IPS-18a (cell line): ENCODE results near the gene ATXN10.

Experiments used
- H3K27ac ChIP-seq: one replicate; pipeline ENCODE4 v1.5.1; 2013; ENCODE audit warnings: low read length
- H3K27me3 ChIP-seq: one replicate; pipeline ENCODE4 v1.6.1; 2013; ENCODE audit warnings: mild to moderate bottlenecking, low read length; ENCODE audit not compliant: control insufficient read depth, insufficient read depth
- H3K36me3 ChIP-seq: one replicate; pipeline ENCODE4 v1.6.1; 2013; ENCODE audit warnings: low read depth, low read length; ENCODE audit not compliant: control insufficient read depth
- H3K4me1 ChIP-seq: one replicate; pipeline ENCODE4 v1.6.1; 2013; ENCODE audit warnings: low read depth, low read length; ENCODE audit not compliant: control insufficient read depth
- H3K4me3 ChIP-seq: one replicate; pipeline ENCODE4 v1.5.1; 2013; ENCODE audit warnings: low read length
- H3K9ac ChIP-seq: one replicate; pipeline ENCODE4 v1.6.1; 2013; ENCODE audit warnings: mild to moderate bottlenecking, low read length, moderate library complexity
- H3K9me3 ChIP-seq: one replicate; pipeline ENCODE4 v1.6.1; 2013; ENCODE audit warnings: low read depth, low read length; ENCODE audit not compliant: control insufficient read depth

The ATXN10 gene

DNA sequence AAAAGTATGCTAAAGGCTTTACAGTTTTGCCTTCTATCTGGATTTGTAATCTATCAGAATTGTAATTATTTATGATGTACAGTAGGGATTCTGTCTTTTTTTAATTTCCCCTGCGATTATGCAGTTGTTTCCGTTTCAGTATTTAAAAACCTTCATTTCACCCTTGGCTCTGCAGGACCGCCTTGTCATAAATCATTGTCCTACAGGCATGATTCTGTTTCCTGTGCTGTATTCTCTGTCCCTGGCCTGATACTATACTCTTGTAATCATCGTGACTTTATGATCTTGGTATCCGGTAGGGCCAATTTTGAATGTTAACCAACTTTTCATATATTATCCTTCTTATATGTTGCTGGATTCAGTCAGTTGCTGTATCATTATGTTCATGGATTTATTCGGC is 151.7 kb downstream of the ATXN10 start:
- H3K27ac ChIP-seq = no peak overlapping the region
- H3K4me1 ChIP-seq = peaks cover 3% of the 10 kb centered on the region
- H3K9ac ChIP-seq = no peak overlapping the region
- no peaks in the 10 kb centered on the region for H3K9me3 ChIP-seq
- H3K36me3 ChIP-seq = no peaks in the 10 kb centered on the region
- H3K4me3 ChIP-seq = no peak overlapping the region
- H3K27me3 ChIP-seq = no peaks in the 10 kb centered on the region

- H3K36me3 ChIP-seq = no peaks in the 10 kb centered on the region
- no peaks in the 10 kb centered on the region for H3K27me3 ChIP-seq
Measured at GRCh38 chr22:45826520-45826919, 154.9 kb downstream of the ATXN10 start.

DNA sequence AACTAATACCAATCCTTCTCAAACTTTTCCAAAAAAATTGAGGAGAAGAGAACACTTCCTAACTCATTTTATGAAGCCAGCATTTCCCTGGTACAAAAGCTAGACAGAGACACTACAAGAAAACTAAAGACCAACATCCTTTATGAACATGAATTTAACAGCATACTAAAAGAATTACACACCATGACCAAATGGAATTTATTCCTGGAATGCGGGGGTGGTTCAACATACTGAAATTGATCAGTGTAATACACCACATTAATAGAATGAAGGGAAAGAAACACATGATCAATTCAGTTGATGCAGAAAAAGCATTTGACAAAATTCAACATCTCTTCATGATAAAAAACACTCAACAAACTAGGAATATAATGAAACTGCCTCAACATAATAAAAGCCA is 157.2 kb downstream of the ATXN10 start:
- no peaks in the 10 kb centered on the region for H3K27me3 ChIP-seq
- H3K9me3 ChIP-seq = no peaks in the 10 kb centered on the region
- no peak overlapping the region for H3K9ac ChIP-seq
- no peak overlapping the region for H3K27ac ChIP-seq
- no peak overlapping the region for H3K4me3 ChIP-seq
- H3K36me3 ChIP-seq = no peaks in the 10 kb centered on the region
- H3K4me1 ChIP-seq = no peaks in the 10 kb centered on the region

More at GRCh38 chr22:45826520-45826919, 154.9 kb downstream of the ATXN10 start:
- Histone ChIP-seq H3K9ac (no peak overlapping the region), H3K4me3 (no peak overlapping the region), H3K4me1 (no peaks in the 10 kb centered on the region), H3K27ac (no peak overlapping the region), H3K9me3 (no peaks in the 10 kb centered on the region)

DNA sequence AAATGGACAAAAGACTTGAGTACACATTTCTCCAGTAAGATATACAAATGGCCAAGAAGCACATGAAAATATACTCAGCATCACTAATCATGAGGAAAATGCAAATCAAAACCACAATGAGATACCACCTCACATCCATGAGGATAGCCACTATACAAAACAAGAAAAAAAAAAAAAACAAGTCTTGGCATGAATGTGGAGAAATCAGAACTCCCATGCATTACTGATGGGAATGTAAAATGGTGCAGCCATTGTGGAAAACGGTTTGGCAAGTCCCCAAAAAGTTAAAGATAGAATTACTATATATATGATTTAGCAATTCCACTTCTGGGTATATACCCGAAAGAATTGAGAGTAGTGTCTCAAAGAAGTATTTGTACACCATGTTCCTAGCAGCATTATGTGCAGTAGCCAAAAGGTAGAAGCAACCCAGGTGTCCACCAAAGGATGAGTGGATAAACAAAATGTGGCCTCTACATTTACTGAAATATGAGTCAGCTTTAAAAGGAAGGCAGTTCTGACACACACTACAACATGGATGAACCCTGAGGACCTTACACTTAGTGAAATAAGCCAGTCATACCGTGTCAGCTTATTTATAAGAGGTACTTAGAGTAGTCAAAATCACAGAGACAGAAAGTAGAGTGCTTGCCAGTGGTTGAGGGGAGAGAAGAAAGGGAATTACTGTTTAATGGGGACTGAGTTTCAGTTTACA is 159.1 kb downstream of the ATXN10 start:
- Histone ChIP-seq H3K27ac (no peak overlapping the region), H3K4me3 (no peak overlapping the region), H3K9me3 (no peaks in the 10 kb centered on the region), H3K27me3 (no peaks in the 10 kb centered on the region), H3K36me3 (no peaks in the 10 kb centered on the region), H3K9ac (no peak overlapping the region), H3K4me1 (no peaks in the 10 kb centered on the region)

- Histone ChIP-seq H3K27ac (no peak overlapping the region), H3K36me3 (no peaks in the 10 kb centered on the region), H3K4me3 (no peak overlapping the region), H3K9me3 (no peaks in the 10 kb centered on the region), H3K9ac (no peak overlapping the region), H3K4me1 (no peaks in the 10 kb centered on the region), H3K27me3 (no peaks in the 10 kb centered on the region)
Measured at GRCh38 chr22:45831394-45831793, 159.8 kb downstream of the ATXN10 start.

GRCh38 chr22:45832180-45832579 is 160.5 kb downstream of the ATXN10 start:
- no peak overlapping the region for H3K4me3 ChIP-seq
- no peak overlapping the region for H3K27ac ChIP-seq
- no peaks in the 10 kb centered on the region for H3K4me1 ChIP-seq
- H3K36me3 ChIP-seq = no peaks in the 10 kb centered on the region
- no peak overlapping the region for H3K9ac ChIP-seq
- no peaks in the 10 kb centered on the region for H3K27me3 ChIP-seq
- H3K9me3 ChIP-seq = no peaks in the 10 kb centered on the region

DNA sequence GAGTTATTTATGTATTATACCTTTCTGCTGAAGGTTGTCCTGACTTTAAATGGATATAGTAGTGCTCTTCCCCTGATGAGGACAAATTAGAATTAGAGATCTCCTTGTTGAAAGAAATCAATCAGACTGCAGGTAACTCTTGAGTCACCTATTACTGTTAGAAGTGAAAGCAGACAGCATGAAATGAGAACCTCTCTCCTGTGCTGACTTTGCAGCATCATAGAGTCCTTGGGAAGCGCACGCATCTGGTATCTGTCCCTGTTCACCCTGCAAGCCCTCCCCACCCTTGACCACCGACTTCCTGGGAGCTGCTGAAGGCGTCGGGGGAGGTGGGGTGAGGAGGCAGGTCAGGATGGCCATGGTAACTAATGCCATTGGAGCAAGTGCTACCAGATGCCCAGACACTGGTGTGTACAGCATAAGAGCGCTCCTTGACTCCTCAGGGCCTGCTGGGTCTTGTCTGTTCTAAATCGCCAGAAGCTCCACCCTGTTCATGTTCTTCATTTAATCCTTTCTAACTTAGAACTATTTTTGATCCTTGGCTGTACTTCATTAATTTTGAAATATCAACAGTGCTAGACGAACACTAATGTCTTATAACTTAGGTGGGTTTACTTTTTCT is 161.4 kb downstream of the ATXN10 start:
- no peaks in the 10 kb centered on the region for H3K9me3 ChIP-seq
- H3K4me3 ChIP-seq = no peak overlapping the region
- no peaks in the 10 kb centered on the region for H3K36me3 ChIP-seq
- H3K27me3 ChIP-seq = no peaks in the 10 kb centered on the region
- H3K27ac ChIP-seq = no peak overlapping the region
- no peaks in the 10 kb centered on the region for H3K4me1 ChIP-seq
- no peak overlapping the region for H3K9ac ChIP-seq

DNA sequence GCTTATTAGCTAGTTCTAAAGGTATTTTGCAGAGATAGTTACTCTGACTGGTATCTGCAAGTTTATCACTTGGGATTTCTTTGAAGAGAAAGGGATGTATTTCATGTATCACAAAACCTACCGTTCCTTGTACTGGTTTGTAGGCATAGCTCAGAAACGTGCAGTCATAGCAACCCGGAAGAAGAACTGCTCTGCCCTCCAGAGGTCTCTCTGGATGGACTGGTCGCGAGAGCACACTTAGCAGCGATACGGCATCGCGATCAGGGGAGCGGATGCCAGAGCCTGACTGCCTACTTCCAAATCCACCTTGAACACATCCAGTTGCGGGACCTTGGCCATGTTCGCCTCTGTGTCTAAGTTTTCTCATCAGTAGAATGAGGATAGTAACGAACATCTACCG is 162.0 kb downstream of the ATXN10 start:
- H3K4me1 ChIP-seq = no peaks in the 10 kb centered on the region
- no peak overlapping the region for H3K27ac ChIP-seq
- no peak overlapping the region for H3K4me3 ChIP-seq
- no peaks in the 10 kb centered on the region for H3K36me3 ChIP-seq
- H3K9me3 ChIP-seq = no peaks in the 10 kb centered on the region
- no peak overlapping the region for H3K9ac ChIP-seq
- H3K27me3 ChIP-seq = no peaks in the 10 kb centered on the region

DNA sequence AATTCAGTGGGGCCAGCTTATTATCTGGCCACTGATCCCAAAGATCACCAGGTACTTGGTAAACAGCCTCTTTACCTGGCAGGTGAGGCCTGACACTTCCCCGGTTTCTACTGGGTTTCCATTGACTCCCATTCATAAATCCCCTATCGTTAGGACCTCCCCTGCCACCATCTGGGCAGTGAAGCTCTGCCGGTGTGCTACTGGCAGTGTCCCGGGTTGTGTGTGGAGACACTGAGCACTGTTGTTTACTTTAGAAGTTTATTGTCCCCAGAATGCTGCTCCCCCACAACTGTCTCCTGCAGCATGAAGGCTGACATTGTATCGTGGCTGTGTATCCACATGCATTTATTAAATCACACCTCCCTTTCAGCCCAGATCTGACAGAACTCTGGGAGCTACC is 162.6 kb downstream of the ATXN10 start:
- H3K36me3 ChIP-seq = no peaks in the 10 kb centered on the region

GRCh38 chr22:45834795-45835194 is 163.2 kb downstream of the ATXN10 start:
- Histone ChIP-seq H3K4me1 (no peaks in the 10 kb centered on the region), H3K36me3 (no peaks in the 10 kb centered on the region), H3K9me3 (no peaks in the 10 kb centered on the region), H3K9ac (no peak overlapping the region), H3K4me3 (no peak overlapping the region), H3K27me3 (no peaks in the 10 kb centered on the region), H3K27ac (no peak overlapping the region)

More for the DNA sequence above, 162.6 kb downstream of the ATXN10 start:
- Histone ChIP-seq H3K27me3 (no peaks in the 10 kb centered on the region), H3K27ac (no peak overlapping the region), H3K9ac (no peak overlapping the region), H3K4me3 (no peak overlapping the region), H3K9me3 (no peaks in the 10 kb centered on the region), H3K4me1 (no peaks in the 10 kb centered on the region)

GRCh38 chr22:45836418-45837169 is 165.0 kb downstream of the ATXN10 start:
- Histone ChIP-seq H3K9me3 (no peaks in the 10 kb centered on the region), H3K4me3 (no peak overlapping the region), H3K27ac (no peak overlapping the region), H3K36me3 (no peaks in the 10 kb centered on the region), H3K9ac (no peak overlapping the region), H3K27me3 (no peaks in the 10 kb centered on the region), H3K4me1 (no peaks in the 10 kb centered on the region)
